Pancreas (tissue), 10 donors: Measurements from ENCODE around the gene CDC42BPB. TPM values are rescaled to one million over a fixed set of nuclear protein-coding genes. Genes with fewer than 3 reads are reported as not detected.

Experiments
- ATAC-seq, 4 donors: fragments of 200-7000 bp; cut with Tn5 transposase; one replicate each; pipeline versions ENCODE4 v1.8.0 to v1.9.1; 2020; ENCODE audit warnings: mild to moderate bottlenecking in 4 of 4, moderate library complexity in 4 of 4
- DNase-seq, 6 donors: peaks; one replicate each; pipeline ENCODE4 v3.0.0-alpha.2; 2020
- FAIRE-seq: peaks from 2 replicates; lab custom pipeline; 2012; peaks lifted over from hg19 to GRCh38; lab: Jason Lieb, UNC
- H3K27ac ChIP-seq, 4 donors: fragments of 200-600 bp; sonication (generic); 1 replicate in 3 of 4; 2 replicates in 1 of 4; pipeline versions ENCODE4 v1.5.0 to v1.8.0; 2020
- H3K27me3 ChIP-seq, 4 donors: fragments of 200-600 bp; one replicate each; pipeline ENCODE4 v1.8.0; 2021
- H3K36me3 ChIP-seq, 3 donors: fragments of 200-600 bp; sonication (generic) in 1 of 3; one replicate each; pipeline versions ENCODE4 v1.5.0 to v1.8.0; 2020 to 2021
- H3K4me1 ChIP-seq, 3 donors: fragments of 200-600 bp; one replicate each; pipeline ENCODE4 v1.8.0; 2021
- H3K4me3 ChIP-seq, 4 donors: fragments of 200-600 bp; sonication (generic) in 2 of 4; one replicate each; pipeline versions ENCODE4 v1.5.0 to v1.8.0; 2020 to 2021
- H3K9me3 ChIP-seq, 4 donors: fragments of 200-600 bp; one replicate each; pipeline ENCODE4 v1.8.0; 2021
- CTCF ChIP-seq, 4 donors: fragments of 200-600 bp; sonication (generic) in 3 of 4; IDR thresholded peaks; one replicate each; pipeline versions ENCODE4 v1.5.0 to v1.8.0; 2021; ENCODE audit warnings: antibody characterized with exemption in 4 of 4
- WGBS, 2 donors: extraction: QIAGEN DNeasy Blood & Tissue Kit; methylation state at CpG; one replicate each; pipeline ENCODE4 v1.1.7; 2013; 5-methylcytosine and 5-hydroxymethylcytosine counted together
- intact Hi-C, 3 donors: fragments of 100-400 bp; cut with DNase I; formaldehyde crosslinking; loops; one replicate each; pipeline versions ENCODE4 v1.11.1 to v1.14.2; 2022
- polyA plus RNA-seq, 2 donors: library from polyadenylated mRNA; stranded (reverse); fragments of 200-250 nt; gene quantifications; one replicate each; pipeline ENCODE4 v1.2.3, GENCODE V29; 2013
- total RNA-seq, 6 donors: library from RNA; stranded (reverse); fragmentation: NEBNext Ultra II Directional in 4 of 6; extraction: Animal tissue kit (Norgen Biotek cat#: 25700) in 4 of 6; gene quantifications; one replicate each; pipeline versions ENCODE4 v1.2.1 to v1.2.4, GENCODE V29; 2021 to 2023
- donor health status: healthy with polysubstance abuse.
- donor health status: DM: no; HTN: no; CAD: no; lungs with moderate emphysema.
- donor health status: DM: no; HTN: no; CAD: no.
- donor health status: control.
- donor health status: control.
- donor health status: Bipolar disorder and iron deficiency.
- donor health status: DM: yes; HTN: yes; CAD: no.
- donor health status: DM: no; HTN: no; CAD: no.
- donor health status: DM: no; HTN: no; CAD: no.
- donor health status: DM: yes; HTN: yes; CAD: no.

CDC42BPB gene
- total and polyA plus RNA-seq, 8 donors = 27.2 to 45.5 (median 32.7) TPM

DNA sequence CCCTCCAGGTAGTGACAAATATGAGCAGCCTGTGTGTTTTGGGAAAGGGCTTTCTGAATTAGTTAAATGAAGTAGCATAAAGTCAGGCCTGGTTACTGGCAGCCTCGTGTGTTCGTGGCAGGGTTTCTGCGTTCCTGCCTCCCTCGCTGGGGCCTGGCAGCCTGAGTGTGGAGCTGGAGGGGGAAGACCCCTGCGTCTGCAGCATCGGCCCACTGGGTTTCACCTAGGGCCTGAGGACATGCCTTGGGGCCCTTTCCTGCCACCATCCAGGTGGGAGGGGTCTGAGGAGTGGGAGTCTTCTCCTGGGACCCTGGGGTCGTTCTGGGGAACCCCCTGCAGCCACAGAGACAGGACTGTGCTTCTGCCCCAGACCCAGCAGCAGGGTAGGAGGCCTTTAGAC lies 155.3 kb downstream of the CDC42BPB start:
- WGBS, 2 donors = 83 to 85% methylated on average over 7 of the region's 7 CpGs
- intact Hi-C loops = no loop called here
- Histone ChIP-seq H3K4me1 (no peaks in the 10 kb centered on the region), H3K36me3 (no peaks in the 10 kb centered on the region), H3K27me3 (no peaks in the 10 kb centered on the region), H3K9me3 (no peaks in the 10 kb centered on the region), H3K4me3 (no peak overlapping the region), H3K27ac (no peak overlapping the region)
- TF ChIP-seq CTCF (IDR thresholded peaks at IDR 0.05) = no peak
- no peak for ATAC-seq
- FAIRE-seq = no peak
- no peak for DNase-seq

GRCh38 chr14:102901633-102902032 lies 155.7 kb downstream of the CDC42BPB start:
- H3K27ac ChIP-seq = no peak overlapping the region
- no peaks in the 10 kb centered on the region for H3K4me1 ChIP-seq
- WGBS, 2 donors = 84 to 95% methylated on average over 4 of the region's 4 CpGs
- ATAC-seq (no peak), FAIRE-seq (no peak), DNase-seq (no peak)
- no peaks in the 10 kb centered on the region for H3K36me3 ChIP-seq
- H3K27me3 ChIP-seq = no peaks in the 10 kb centered on the region
- no peak overlapping the region for H3K4me3 ChIP-seq
- intact Hi-C loops = no loop called here
- no peak for TF ChIP-seq CTCF (IDR thresholded peaks at IDR 0.05)
- no peaks in the 10 kb centered on the region for H3K9me3 ChIP-seq

- H3K27ac ChIP-seq = no peak overlapping the region
Measured at GRCh38 chr14:102900631-102901571, 156.4 kb downstream of the CDC42BPB start.

GRCh38 chr14:102899516-102899900 lies 157.8 kb downstream of the CDC42BPB start:
- no peaks in the 10 kb centered on the region for H3K4me1 ChIP-seq

More at GRCh38 chr14:102900631-102901571, 156.4 kb downstream of the CDC42BPB start:
- no peaks in the 10 kb centered on the region for H3K4me1 ChIP-seq
- H3K9me3 ChIP-seq = no peaks in the 10 kb centered on the region
- ATAC-seq = no peak
- 90 to 92% methylated on average over 39 of the region's 39 CpGs for WGBS, 2 donors
- no peak for FAIRE-seq
- no peak for TF ChIP-seq CTCF (IDR thresholded peaks at IDR 0.05)
- H3K27me3 ChIP-seq = no peaks in the 10 kb centered on the region
- no peak for DNase-seq
- no peaks in the 10 kb centered on the region for H3K36me3 ChIP-seq
- H3K4me3 ChIP-seq = no peak overlapping the region
- intact Hi-C loops = no loop called here

More at GRCh38 chr14:102899516-102899900, 157.8 kb downstream of the CDC42BPB start:
- Histone ChIP-seq H3K4me3 (no peak overlapping the region), H3K9me3 (no peaks in the 10 kb centered on the region), H3K36me3 (no peaks in the 10 kb centered on the region), H3K27ac (no peak overlapping the region), H3K27me3 (no peaks in the 10 kb centered on the region)
- TF ChIP-seq CTCF (IDR thresholded peaks at IDR 0.05) = no peak
- 91 to 94% methylated on average over 8 of the region's 8 CpGs for WGBS, 2 donors
- no peak for DNase-seq
- intact Hi-C loops = no loop called here
- no peak for FAIRE-seq
- no peak for ATAC-seq
